ENCODE results near the gene HORMAD2.
"Not testable (repeated sequence)": the region's sequence is repeated elsewhere in the genome, so short reads cannot be mapped to it uniquely, and the experiment has no call there.

Gene HORMAD2

GRCh38 chr22:30057375-30057774, 22.9 kb upstream of the HORMAD2 start:
- no peak for DNase-seq (ENCODE audit: low read depth)

- not testable (repeated sequence) for DNase-seq (ENCODE audit: low read depth)
Measured at GRCh38 chr22:30059346-30060020, 20.8 kb upstream of the HORMAD2 start.

GRCh38 chr22:30061094-30061493, 19.2 kb upstream of the HORMAD2 start:
- DNase-seq (ENCODE audit: low read depth): not testable (repeated sequence)

- no peak for DNase-seq (ENCODE audit: low read depth)
Measured at GRCh38 chr22:30062259-30062658, 18.0 kb upstream of the HORMAD2 start.

- no peak for DNase-seq (ENCODE audit: low read depth)
Measured at GRCh38 chr22:30062950-30063349, 17.3 kb upstream of the HORMAD2 start.

- no peak for DNase-seq (ENCODE audit: low read depth)
Measured at GRCh38 chr22:30064172-30064571, 16.1 kb upstream of the HORMAD2 start.

GRCh38 chr22:30073743-30074142, 6.5 kb upstream of the HORMAD2 start:
- no peak for DNase-seq (ENCODE audit: low read depth)

GRCh38 chr22:30074147-30074546, 6.1 kb upstream of the HORMAD2 start:
- no peak for DNase-seq (ENCODE audit: low read depth)

GRCh38 chr22:30074994-30075393, 5.3 kb upstream of the HORMAD2 start:
- DNase-seq (ENCODE audit: low read depth): no peak

- DNase-seq (ENCODE audit: low read depth): no peak
Measured at GRCh38 chr22:30077279-30077880, 2.9 kb upstream of the HORMAD2 start.

- no peak for DNase-seq (ENCODE audit: low read depth)
Measured at GRCh38 chr22:30078320-30079311, 1.6 kb upstream of the HORMAD2 start.

GRCh38 chr22:30080805-30081204, 541 bp downstream of the HORMAD2 start:
- no peak for DNase-seq (ENCODE audit: low read depth)

- DNase-seq (ENCODE audit: low read depth): no peak
Measured at GRCh38 chr22:30086496-30086895, 6.2 kb downstream of the HORMAD2 start.

GRCh38 chr22:30087037-30087436, 6.8 kb downstream of the HORMAD2 start:
- not testable (repeated sequence) for DNase-seq (ENCODE audit: low read depth)

GRCh38 chr22:30087611-30088010, 7.3 kb downstream of the HORMAD2 start:
- no peak for DNase-seq (ENCODE audit: low read depth)

GRCh38 chr22:30088468-30088867, 8.2 kb downstream of the HORMAD2 start:
- DNase-seq (ENCODE audit: low read depth): no peak

- no peak for DNase-seq (ENCODE audit: low read depth)
Measured at GRCh38 chr22:30089655-30089974, 9.4 kb downstream of the HORMAD2 start.

- DNase-seq (ENCODE audit: low read depth): no peak
Measured at GRCh38 chr22:30092686-30093085, 12.4 kb downstream of the HORMAD2 start.

- DNase-seq (ENCODE audit: low read depth): no peak
Measured at GRCh38 chr22:30094804-30095203, 14.5 kb downstream of the HORMAD2 start.

GRCh38 chr22:30097861-30098260, 17.6 kb downstream of the HORMAD2 start:
- DNase-seq (ENCODE audit: low read depth): no peak

GRCh38 chr22:30100770-30101169, 20.5 kb downstream of the HORMAD2 start:
- not testable (repeated sequence) for DNase-seq (ENCODE audit: low read depth)

GRCh38 chr22:30104501-30105156, 24.4 kb downstream of the HORMAD2 start:
- no peak for DNase-seq (ENCODE audit: low read depth)
